ENCODE data around the gene ATG9B. TPM values are rescaled to one million over a fixed set of nuclear protein-coding genes. Genes with fewer than 3 reads are reported as not detected.

The ATG9B gene
- total and polyA plus RNA-seq, 2 of the 13 experiments (the other 11 are each of a cell fraction or from before 2014, with no cell fraction given) = 0.24 TPM; not detected in 1

GRCh38 chr7:151017953-151018420 lies 6.3 kb downstream of the ATG9B start (continued):
- TF ChIP-seq SOX13 (IDR thresholded peaks at IDR 0.05) = no peak
- TF ChIP-seq SOX13 (CRISPR knock-in tag; conservative IDR thresholded peaks at IDR 0.05 in 1 of 2, IDR thresholded peaks at IDR 0.05 in 1 of 2) = no peak
- no peak for TF ChIP-seq SIN3A (IDR thresholded peaks at IDR 0.05; ENCODE audit: borderline replicate concordance, low read depth, low read length)
- peak; percentile 24; the same call in 1 of the 2 replicates for TF ChIP-seq MXD3 (CRISPR knock-in tag; IDR thresholded peaks at IDR 0.05)
- TF ChIP-seq AHDC1 (CRISPR knock-in tag; IDR thresholded peaks at IDR 0.05; ENCODE audit: borderline replicate concordance) = no peak
- no peak for TF ChIP-seq ZNF414 (CRISPR knock-in tag; IDR thresholded peaks at IDR 0.05)
- no peak for TF ChIP-seq LCORL (IDR thresholded peaks at IDR 0.05)
- no peak for TF ChIP-seq LCORL (CRISPR knock-in tag; IDR thresholded peaks at IDR 0.05)
- no peak for TF ChIP-seq ZBTB1 (CRISPR knock-in tag; IDR thresholded peaks at IDR 0.05; ENCODE audit: borderline replicate concordance)
- no peak for TF ChIP-seq NFRKB (IDR thresholded peaks at IDR 0.05)
- no peak for TF ChIP-seq GMEB2 (CRISPR knock-in tag; IDR thresholded peaks at IDR 0.05; ENCODE audit: low read depth)
- TF ChIP-seq ZNF224 (CRISPR knock-in tag; IDR thresholded peaks at IDR 0.05) = no peak
- no peak for TF ChIP-seq SRSF4 (IDR thresholded peaks at IDR 0.05; ENCODE audit: low read depth, low read length, poor library complexity, severe bottlenecking)
- TF ChIP-seq NFE2 (CRISPR knock-in tag; IDR thresholded peaks at IDR 0.05) = no peak
- no peak for TF ChIP-seq KLF6 (CRISPR knock-in tag; IDR thresholded peaks at IDR 0.05)
- TF ChIP-seq MAZ (IDR thresholded peaks at IDR 0.05; ENCODE audit: borderline replicate concordance, low read depth, low read length) = peak; percentile 43; the same call in 1 of the 2 replicates
- no peak for TF ChIP-seq MAZ (CRISPR knock-in tag; IDR thresholded peaks at IDR 0.05; ENCODE audit: low read depth)
- TF ChIP-seq ZFP41 (CRISPR knock-in tag; IDR thresholded peaks at IDR 0.05; ENCODE audit: borderline replicate concordance) = no peak
- TF ChIP-seq MTERF4 (CRISPR knock-in tag; IDR thresholded peaks at IDR 0.05) = peak; percentile 79; the same call in 1 of the 2 replicates
- TF ChIP-seq GTF2F1 (IDR thresholded peaks at IDR 0.05; ENCODE audit: low read length) = no peak
- TF ChIP-seq ZNF629 (CRISPR knock-in tag; conservative IDR thresholded peaks at IDR 0.05) = no peak
- no peak for TF ChIP-seq EZH2 (conservative IDR thresholded peaks at IDR 0.05; ENCODE audit: low read depth, low read length)
- TF ChIP-seq RELA (CRISPR knock-in tag; IDR thresholded peaks at IDR 0.05) = no peak
